ENCODE data around the gene MMADHC.

- TF ChIP-seq CTCF (optimal IDR thresholded peaks at IDR 0.05 in 1 of 3, IDR thresholded peaks at IDR 0.05 in 1 of 3, conservative IDR thresholded peaks at IDR 0.05 in 1 of 3; ENCODE audit: extremely low read depth in 1 of 3, insufficient read depth in 2 of 3, low read length in 3 of 3) (no peak), EZH2 (IDR thresholded peaks at IDR 0.05; ENCODE audit: low read length) (no peak)
Observed at GRCh38 chr2:149552830-149553229, 34.7 kb downstream of the MMADHC start.

All from keratinocyte (primary cell).